HG03442 (cell line): ENCODE data around the gene MAT1A.
"Not testable (repeated sequence)": the region's sequence is repeated elsewhere in the genome, so short reads cannot be mapped to it uniquely, and the experiment has no call there.

Source experiments
- ATAC-seq: cut with Tn5 transposase; IDR thresholded peaks from one replicate; pipeline ENCODE4 v1.9.1; 2021; ENCODE audit warnings: mild to moderate bottlenecking, moderate library complexity; ENCODE audit not compliant: unreplicated experiment

MAT1A gene

GRCh38 chr10:80289451-80290287 is at the start of gene MAT1A:
MAT1A (minus strand) TSS chr10:80289658; CDS start chr10:80289423, 235 bp downstream.
- ATAC-seq = no peak

- no peak for ATAC-seq
Measured at GRCh38 chr10:80333983-80334382, 44.5 kb upstream of the MAT1A start.

- no peak for ATAC-seq
Measured at GRCh38 chr10:80324891-80325364, 35.5 kb upstream of the MAT1A start.

- ATAC-seq = peak; percentile 65
Measured at GRCh38 chr10:80324086-80324485, 34.6 kb upstream of the MAT1A start.

- ATAC-seq = no peak
Measured at GRCh38 chr10:80323311-80323710, 33.9 kb upstream of the MAT1A start.

GRCh38 chr10:80322711-80323110 is 33.3 kb upstream of the MAT1A start:
- ATAC-seq = no peak

- no peak for ATAC-seq
Measured at GRCh38 chr10:80322158-80322557, 32.7 kb upstream of the MAT1A start.

GRCh38 chr10:80321183-80321582 is 31.7 kb upstream of the MAT1A start:
- ATAC-seq = no peak

- no peak for ATAC-seq
Measured at GRCh38 chr10:80320377-80320776, 30.9 kb upstream of the MAT1A start.

GRCh38 chr10:80319725-80320290 is 30.4 kb upstream of the MAT1A start:
- ATAC-seq = no peak

- no peak for ATAC-seq
Measured at GRCh38 chr10:80319318-80319717, 29.9 kb upstream of the MAT1A start.

- ATAC-seq = no peak
Measured at GRCh38 chr10:80318742-80319141, 29.3 kb upstream of the MAT1A start.

GRCh38 chr10:80315391-80315790 is 25.9 kb upstream of the MAT1A start:
- ATAC-seq = no peak

GRCh38 chr10:80313523-80313922 is 24.1 kb upstream of the MAT1A start:
- ATAC-seq = no peak

- not testable (repeated sequence) for ATAC-seq
Measured at GRCh38 chr10:80305989-80306388, 16.5 kb upstream of the MAT1A start.

- no peak for ATAC-seq
Measured at GRCh38 chr10:80296942-80297341, 7.5 kb upstream of the MAT1A start.

- no peak for ATAC-seq
Measured at GRCh38 chr10:80292607-80293239, 3.3 kb upstream of the MAT1A start.

- ATAC-seq = no peak
Measured at GRCh38 chr10:80290474-80291220, 1.2 kb upstream of the MAT1A start.

- no peak for ATAC-seq
Measured at GRCh38 chr10:80288849-80289248, 609 bp downstream of the MAT1A start.

- no peak for ATAC-seq
Measured at GRCh38 chr10:80284522-80284921, 4.9 kb downstream of the MAT1A start.

GRCh38 chr10:80283536-80284199 is 5.8 kb downstream of the MAT1A start:
- ATAC-seq = no peak
